Embryonic facial prominence (tissue), 1 donor: ENCODE results near the gene STXBP6.
A peak's percentile ranks its signal among the peaks of the same experiment; 100 is the strongest.

Source experiments
- DNase-seq: peaks from one replicate; pipeline ENCODE4 v3.0.0-alpha.2; 2016; ENCODE audit errors: extremely low spot score

The STXBP6 gene

DNA sequence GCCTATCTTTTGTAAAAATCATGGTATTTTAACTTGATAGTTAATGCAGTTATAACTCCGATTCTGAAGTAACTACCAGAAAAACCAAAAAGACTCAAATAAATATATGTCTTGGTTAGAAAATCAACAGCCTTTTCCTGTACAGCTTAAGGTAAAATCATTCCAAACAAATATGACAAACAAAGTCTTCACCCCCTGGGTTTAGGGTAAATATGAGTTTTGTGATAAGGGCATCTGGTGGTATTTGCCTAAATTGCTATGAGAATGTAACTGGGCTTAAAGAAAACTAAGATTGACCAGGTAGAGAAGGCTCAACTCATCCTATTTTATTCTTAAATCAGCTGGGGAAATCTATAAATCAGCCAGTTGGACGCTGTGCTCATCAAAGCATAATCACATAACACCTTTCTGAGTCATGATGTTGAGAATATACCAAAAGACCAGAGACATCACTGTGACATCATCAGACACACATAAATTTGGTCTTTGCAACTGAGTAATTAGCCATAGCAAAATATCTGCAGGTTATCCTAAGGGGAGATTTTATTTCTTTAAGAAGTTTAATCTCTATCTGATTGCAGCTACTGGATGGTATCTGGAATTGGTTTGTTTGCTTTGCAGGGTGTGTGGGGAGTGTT is 133.9 kb downstream of the STXBP6 start:
- no peak for DNase-seq

DNA sequence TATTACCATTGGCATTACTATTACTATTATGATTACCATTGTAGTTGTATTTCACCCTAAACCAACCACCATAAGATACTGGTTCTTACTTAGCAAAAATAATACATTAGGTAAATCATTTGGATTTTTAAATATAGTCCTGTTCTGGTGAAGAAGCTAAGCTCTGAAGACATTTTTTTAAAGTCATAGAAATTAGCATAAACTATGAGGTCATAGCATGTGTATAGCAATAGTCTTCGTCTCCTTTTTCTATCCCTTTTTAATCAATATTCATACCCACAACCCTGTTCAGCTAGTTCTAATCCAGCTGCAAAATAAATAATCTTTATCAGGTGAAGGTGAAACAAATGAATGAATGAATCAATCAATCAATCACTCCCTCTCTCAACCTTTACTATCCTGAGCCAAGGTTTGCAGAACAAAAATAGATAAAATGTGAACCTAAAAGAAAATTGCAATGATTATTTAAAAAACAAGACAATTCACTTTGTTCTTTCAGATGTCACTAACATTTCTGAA is 134.5 kb downstream of the STXBP6 start:
- DNase-seq: no peak

DNA sequence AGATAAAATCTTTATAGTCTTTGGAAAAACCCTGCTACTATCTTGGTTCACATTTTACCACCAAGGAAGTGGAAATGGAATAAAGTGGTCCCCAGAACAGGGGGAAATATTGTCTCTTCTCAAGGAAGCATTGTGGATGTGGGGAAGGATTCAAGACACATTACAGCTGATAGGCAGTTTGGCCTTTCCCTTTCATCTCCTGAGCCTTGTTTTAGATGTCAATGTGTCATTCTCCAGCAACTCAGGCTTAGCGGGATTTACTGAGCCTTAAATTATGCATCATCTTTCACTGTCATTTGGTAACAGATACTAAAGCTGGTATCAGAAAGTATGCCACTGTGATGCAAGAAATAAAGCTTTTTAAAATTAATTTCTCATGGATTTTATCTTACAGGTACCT is 136.2 kb downstream of the STXBP6 start:
- no peak for DNase-seq

DNA sequence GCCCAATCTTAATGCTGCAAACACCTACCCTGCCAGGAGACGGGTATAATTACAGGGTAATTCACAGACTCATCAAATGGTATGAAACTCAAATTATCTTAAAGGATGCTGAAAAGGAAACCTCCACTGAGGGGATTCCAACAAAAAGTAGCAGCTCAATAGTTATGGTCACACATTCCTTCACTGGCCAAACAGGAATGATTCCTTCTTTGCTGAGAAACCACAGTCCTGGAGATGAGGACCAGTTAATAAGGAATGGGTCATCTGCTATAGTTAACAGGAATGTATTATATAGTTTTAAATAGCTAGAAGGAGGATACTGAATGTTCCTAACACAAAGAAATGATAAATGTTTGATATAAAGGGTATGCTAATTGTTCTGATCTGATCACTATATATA is 136.9 kb downstream of the STXBP6 start:
- DNase-seq: no peak

DNA sequence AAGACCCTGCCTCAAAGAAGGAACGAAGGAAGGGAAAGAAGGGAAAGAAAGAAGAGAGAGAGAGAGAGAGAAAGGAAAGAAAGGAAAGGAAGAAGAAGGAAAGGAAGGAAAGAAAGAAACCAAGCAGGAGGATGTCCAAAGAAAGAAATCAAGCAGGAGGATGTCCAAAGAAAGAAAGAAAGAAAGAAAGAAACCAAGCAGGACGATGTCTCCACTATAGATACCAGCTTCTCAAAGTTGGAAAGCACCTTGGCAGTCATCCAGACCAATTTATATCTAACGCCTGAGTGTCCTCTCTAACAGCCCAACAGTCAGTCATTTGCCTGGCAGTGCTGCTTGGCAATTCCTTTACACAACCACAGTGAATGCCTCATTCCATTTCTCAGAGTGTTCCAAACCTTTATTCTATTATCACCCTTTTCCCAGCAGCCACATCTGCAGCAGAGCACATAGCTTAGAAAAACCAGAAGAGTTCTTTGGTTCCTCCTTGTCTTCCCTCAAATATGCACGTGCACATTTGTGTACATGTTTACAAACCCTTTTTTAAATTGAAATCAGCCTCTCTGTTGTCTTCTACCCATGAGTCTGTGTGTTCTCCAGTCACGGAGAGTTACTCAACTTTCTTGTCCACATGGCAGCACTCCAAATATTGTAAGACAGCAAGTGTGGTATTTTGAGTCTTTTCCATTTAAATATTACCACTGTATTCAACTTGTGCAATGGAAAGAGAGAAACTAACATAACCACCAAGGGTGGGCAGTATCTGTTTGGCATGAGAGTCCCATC is 138.4 kb downstream of the STXBP6 start:
- DNase-seq: peak; percentile 27

DNA sequence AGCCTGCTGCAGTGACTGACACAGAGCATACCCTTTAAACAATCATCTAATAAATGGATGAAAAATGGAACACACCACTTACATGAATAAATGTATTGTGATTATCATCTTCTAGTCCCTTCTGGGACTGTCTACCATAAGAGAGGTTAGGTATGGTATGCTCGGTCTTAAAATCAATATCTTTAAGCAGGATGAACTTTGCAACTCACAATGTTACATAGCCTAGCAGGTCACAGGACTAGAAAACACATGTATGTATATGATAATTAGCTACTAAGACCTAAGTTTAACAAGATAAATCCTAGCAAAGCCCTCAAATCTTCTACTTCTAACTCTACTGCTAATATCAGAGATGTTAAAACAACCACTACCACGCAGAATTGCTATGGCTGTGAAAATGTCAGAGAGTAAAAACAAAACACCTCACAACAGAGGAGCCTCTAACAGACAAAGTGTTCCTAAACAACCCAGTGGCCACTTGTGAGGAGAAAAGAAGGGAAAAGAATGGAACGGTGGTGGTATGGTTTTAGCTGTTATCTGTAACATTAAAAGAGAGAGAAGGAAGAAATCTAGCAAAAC is 139.4 kb downstream of the STXBP6 start:
- DNase-seq: no peak

DNA sequence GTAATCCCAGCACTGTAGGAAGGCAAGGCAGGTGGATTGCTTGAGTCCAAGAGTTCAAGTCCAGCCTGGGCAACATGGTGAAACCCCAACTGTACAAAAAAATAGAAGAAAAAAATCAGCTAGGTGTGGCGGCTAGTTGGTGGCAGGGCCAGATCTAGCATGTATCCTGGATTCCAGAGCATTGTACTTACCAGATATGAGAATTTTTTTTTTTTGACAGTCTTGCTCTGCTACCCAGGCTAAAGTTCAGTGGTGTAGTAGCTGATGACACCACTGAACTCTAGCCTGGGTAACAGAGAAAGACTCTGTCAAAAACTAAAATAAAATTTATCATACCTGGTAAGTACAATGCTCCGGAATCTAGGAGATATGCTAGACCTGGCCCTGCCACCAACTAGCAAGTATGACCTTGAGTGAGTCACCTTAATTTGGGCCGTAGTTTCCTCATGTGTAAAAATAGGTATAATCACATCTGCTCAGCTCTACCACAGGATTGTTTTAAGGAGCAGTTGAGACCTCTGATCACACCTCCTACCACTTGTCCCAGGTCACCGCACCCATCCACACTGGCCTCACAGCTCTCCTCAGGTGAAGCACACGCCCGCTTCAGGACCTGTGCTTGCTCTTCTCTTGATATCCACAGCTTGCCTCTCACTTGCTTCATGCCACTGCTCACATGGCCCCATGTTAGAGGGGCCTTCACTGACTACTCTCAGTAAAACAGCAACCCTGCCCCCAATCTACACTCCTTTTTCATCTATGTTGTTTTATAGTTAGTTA is 140.2 kb downstream of the STXBP6 start:
- no peak for DNase-seq

DNA sequence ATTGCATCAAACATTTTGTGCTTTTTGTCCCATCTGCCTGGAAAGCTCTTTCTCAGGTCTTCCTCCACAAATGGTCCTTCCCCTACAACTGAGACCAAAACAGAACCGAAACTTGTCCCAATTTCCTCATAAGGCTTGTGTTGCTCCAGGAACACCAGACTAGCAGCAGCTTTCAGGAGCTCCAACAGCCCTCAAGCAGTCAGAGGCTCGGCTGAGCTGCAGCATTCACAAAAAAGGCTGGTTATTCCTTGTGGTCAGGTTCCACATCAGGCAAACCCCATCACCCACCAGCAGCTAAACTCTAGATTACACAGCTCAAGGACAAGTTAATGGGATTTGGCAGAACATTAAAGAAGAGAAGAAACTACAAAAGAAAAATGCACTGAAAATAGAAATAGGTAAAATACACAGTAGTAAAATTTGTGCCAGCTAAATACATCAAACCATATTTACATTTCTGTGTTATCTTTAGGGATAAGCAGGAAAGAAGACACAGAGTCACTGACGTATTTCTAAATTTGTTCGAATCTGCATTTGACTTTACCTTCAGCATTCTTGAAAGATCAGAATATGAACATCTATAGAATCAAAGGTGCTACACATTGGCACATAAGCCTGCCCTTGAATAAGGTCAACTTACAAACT is 141.2 kb downstream of the STXBP6 start:
- no peak for DNase-seq

DNA sequence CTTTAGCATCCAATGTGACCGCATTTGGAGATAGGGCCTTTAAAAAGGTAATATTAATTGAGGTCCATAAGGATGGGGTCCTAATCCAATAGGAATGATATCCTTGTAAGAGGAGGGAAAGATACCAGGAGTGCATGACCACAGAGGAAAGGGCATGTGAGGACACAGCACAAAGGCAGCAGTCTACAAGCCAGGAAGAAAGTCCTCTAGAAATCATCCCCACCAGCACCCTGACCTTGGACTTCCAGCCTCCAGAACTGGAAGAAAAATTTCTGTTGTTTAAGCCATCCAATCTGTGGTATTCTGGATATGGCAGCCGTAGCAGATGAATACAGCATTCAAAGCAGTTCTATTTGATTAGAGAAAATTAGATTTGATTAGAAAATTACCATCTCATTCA is 145.4 kb downstream of the STXBP6 start:
- DNase-seq: no peak

DNA sequence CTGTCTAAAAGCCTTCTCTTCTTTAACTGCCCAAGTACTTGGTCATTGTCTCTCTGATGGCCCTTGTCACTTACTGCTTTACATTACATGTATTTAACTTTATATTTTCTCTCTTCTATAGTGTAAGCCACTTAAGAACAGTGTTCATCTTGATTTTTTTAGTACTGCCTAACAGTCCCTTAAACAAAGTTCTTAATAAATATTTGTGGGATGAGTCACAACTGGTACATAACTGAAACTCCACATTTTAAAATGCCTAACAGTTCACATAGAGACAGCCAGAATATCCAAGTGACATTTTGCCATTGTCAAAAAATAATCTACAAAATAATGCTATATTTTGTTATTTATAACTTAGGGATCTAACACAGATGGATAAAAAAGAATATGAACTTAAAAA is 146.6 kb downstream of the STXBP6 start:
- no peak for DNase-seq

DNA sequence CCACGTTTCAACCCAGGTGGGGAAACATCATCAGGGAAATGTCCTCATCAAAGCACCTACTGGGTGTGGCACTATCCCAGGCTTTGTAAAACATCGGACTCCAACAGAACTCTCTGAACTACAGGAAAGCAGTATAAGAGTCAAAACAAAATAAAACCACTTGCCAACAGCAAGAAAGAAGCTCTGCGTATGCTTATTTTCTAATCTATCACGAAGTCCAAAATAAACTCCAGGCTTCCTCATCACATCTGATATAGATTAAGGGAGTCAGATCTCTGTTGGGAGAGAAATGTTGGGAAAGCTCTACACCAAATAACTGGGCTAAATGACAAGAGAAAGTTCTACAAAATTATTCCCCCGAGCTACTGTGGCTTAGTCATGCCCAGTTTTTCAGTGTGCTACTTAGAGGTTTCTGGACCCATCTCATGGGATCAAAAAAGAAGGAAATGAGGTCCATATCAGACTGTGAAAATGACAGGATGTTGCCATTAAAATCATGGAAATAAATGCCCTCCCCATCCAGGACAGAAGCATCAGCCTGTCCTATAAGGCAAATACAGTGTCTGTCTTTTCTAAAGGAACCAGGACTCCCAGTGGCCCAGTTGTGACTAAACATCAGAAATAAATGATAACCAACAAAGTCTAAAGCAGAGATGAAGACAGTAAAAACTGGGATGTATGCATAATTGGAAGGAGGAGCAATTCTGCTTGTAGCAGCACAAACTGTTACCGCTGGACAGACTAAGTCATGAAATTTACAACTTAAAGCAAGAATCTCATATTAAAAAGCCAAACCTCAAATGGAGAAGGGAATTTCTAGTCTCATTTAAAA is 149.5 kb downstream of the STXBP6 start:
- DNase-seq: peak; percentile 24

DNA sequence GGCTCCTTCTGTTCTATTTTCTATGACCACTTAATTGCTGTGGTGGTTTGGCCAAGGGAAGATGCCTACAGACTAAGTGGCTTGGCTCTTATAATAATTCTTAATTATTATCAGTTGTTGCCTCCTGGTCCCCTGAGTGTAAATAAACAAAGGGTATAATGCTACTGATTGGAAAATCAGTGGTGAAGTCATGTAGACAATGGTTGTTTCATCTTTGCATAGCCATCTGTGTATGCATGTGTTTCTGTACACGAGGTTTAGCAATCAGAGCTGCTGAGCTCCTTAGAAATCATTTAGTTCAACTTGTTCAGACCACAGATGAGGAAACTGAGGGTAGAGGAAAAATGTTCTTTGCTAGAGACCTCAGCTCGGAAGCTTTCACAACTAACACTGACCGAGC is 152.2 kb downstream of the STXBP6 start:
- no peak for DNase-seq

DNA sequence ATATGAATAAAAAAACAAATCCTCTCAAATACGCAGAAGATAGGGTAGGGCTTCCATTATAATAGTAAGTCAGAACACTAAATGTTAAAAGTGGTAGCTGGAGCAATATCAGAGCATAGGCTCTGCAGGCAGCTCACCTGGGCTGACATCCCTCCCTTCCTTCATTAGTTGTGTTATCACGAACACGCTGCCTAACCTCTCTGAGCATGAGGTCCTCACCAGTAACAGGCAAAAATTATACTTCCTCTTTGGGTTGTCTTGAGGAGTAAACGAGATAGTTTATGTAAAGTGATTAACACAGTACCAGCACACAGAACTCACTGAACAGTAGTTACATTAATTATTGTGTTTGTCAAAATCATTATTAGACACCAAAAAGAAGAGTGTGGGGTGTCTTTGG is 154.3 kb downstream of the STXBP6 start:
- DNase-seq: no peak

DNA sequence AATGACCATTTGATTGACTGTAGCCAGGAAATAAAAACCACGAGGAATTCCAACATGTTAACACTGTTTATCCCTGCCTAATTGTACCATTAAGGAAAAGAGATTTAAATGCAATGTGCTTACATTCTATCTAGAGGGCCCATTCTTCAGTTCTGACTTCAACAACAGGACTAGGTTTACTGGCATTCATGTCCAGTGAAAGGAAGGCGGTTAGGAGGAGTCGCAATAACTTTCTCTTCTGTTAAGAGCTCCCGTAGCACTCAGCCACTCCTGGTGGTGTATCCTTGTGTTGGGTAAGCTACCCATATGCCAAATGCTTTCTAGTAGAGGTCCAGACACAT is 154.7 kb downstream of the STXBP6 start:
- no peak for DNase-seq

DNA sequence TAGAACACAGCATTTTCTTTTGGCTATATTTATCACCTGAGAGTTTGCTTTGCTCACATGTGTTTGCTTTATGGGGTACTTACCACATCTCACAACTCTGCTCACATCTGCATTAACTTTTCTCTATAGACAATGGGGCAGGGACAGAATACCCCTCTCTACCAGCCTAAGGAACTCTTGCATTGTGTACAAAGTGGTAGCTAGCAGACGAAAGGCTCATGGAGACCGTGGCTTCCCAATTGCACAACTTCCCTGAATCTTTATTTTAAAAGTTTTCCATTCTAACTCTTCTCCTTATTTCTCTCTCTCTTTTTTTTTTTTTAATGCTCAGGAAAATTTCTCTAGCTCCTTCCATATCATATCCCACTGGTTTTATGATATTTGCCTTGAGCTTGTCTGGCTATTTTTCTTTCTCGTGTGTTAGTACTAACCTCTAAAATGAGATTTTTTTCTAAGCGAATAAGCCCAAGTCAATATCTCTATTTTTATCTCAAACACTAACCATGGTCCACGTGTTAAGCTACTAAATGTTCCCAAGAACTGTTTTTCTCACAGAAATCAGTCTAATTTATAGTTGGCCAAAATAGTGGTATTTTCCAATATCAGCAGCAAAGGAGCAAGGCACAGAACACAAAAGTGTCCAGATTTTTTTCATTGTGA is 155.2 kb downstream of the STXBP6 start:
- DNase-seq: no peak

DNA sequence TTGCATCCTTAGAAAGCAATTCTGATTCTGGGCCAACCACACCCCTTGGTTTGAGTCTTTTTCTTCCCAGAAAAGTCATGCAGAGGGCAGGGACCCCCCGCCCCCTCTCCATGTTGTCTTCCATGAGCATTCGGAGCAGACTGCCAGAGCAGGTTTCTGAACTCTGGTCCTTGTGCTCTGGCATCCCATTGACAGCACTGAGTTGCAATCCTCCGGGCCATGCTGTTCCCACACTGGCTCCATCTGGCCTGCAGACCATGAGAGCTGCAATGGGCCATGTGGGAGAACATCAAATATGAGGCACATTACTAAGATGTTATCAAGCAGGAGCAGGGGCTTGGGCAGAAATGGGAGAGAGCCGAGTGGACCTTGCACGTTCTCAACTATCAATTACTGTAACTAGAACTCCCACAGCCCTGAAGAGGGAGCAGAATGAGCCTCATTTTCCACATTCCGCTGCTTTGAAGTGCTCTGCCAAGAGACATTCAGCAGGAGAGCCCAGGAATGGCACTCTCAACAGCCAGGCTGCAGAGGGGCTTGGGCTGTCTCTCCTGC is 157.4 kb downstream of the STXBP6 start:
- DNase-seq: no peak

DNA sequence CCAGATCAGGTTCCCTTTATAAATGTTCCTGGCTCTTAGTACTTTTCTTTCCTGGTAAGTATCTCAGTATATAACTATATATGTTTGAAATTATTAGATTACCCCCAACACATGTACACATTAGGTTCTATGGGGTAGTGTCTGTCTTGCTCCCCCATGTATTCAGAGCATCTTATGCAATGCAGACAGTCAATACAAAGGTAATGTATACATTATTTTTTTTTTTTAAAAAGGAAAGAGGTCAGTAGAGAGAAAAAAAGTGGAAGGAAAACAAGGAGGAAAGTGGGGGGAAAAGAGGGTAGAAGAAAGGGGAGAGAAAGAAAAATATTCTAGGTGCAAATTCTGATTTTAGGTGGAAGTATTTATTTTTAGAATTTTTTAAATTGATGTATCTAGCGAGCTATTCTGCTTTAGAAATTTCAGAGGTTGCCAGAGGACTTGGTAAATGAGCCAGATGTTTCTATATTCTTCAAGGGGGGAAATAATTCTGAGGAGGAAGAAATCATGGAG is 157.9 kb downstream of the STXBP6 start:
- DNase-seq: no peak

DNA sequence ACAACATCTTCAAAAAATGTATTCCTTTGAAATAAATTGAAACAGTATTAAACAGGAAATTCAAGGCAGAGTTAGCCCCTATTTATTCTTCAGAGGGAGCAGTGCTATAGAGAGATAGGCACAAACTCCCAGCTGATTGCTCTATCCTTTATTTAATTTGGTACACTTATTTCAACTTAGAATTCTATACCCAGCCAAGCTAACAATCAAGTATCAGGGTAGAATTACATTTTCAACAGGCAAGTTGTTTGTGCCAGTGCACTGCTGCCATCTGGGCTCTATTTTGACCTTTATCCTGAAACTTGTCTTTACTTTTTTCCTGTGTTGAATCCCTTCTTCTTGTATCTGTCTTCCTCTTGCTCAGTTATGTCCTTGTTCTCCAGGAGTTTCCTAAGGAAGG is 159.2 kb downstream of the STXBP6 start:
- DNase-seq: no peak

DNA sequence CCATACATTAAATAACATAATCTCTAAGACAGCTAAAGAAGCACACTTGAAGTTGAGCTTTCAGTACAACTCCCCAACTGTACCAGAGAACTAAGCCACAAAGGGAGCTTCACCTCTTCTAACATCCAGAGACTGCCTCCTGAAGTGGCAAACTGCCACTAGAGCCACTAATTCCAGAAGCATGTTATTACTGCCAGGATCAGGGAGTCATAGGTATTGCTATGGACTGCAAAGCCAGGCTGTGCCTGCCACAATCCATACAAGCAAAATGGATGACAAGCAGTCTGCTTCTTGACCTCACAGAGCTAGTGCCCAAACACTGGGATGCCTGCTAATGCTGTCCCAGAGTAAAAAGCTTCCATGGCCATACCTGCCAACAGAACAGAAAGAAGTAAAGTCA is 160.1 kb downstream of the STXBP6 start:
- no peak for DNase-seq

DNA sequence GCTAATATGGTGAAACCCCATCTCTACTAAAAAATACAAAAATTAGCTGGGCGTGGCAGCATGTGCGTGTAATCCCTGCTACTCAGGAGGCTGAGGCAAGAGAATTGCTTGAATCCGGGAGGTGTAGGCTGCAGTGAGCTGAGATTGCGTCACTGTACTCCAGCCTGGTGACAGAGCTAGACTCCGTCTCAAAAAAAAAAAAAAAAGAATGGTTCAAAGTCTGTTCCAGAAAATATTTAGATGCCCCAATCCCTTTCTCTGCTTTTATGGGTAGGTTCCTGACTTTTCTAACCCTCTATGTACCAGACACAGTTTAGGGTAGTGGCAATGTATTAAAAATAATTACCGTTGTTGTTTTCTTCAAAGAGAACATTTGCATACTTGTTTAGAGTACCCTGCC is 161.4 kb downstream of the STXBP6 start:
- DNase-seq: no peak
